Measurements from ENCODE around the gene JRKL. TPM values are rescaled to one million over a fixed set of nuclear protein-coding genes. Genes with fewer than 3 reads are reported as not detected.

The JRKL gene
- 7.7 and 8.6 TPM in 2 replicates for total RNA-seq

DNA sequence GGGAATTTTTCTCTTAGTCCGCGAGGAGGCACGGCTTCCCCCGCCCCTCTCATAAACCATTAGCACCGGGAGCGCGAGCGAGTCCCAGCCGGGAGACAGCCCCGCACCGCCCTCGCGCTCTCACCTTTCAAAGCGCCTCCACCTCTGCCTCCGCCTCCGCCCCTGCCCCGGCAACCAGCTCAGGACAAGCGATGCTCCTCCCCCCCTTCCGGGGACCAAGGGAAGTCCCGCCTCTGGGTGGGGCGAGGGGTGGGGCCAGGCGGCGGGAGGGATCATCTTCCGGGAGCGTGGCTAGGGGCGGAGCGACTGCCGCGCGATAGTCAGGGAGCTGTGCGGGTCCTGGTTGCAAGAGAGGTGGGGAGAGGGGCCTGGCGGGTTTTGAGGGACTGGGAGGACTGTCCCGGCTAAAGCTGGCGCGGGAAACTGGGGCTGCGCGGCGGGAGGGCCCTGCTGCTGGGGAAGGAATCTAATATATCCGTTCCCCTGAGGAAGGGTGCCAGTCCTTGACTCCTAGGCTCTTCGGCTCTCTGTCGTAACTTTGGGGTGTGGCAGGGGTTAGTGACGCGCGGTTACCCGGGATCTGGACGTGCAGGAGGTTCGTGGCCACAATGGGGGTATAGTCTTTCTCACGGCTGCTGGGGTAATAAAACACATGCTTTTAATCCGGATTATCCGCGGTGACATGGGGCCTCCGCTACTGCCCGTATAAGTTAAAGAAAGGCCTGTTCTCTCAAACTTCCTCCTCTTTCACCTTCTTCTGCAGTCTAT lies at the start of gene JRKL, which contains the start of gene CCDC82:
TSS of gene JRKL (plus strand) at position 294 of the 768 bp plus-strand sequence. CDS start 637 bp downstream, outside the sequence.
TSS of gene CCDC82 (minus strand) at position 193 of the 768 bp plus-strand sequence. CDS start 5,165 bp downstream, outside the sequence.
- intact Hi-C loops (cut with micrococcal nuclease): loop anchor here (1.0 to 5.0 kb wide), 11 partner anchors 49 to 1321 kb away; partner anchors contain the start of genes CEP57 and SESN3

DNA sequence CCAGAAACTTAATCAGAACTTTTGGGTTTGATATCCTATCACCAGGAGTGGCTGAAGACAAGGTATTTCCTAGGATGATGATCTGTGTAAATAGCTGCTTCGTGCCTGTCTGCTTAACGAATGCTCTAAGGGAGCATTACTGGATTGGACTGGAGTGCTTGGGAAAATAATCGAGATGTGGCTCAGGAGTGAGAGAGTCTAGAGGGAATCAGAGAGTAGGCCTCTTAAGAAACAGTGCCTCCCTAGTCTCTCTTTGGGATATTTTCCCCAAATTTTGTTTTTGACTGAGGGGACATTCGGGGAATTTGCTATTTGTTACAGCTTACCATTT lies 49.3 kb upstream of the JRKL start:
- intact Hi-C loops (cut with micrococcal nuclease): loop anchor here (10.0 kb wide), 1 partner anchor 416 kb away; the partner anchor contains the start of gene MTMR2

- intact Hi-C loops (cut with micrococcal nuclease): loop anchor here (1.0 to 10.0 kb wide), 5 partner anchors 48 to 417 kb away; partner anchors contain the start of genes CCDC82 and MTMR2
Observed at GRCh38 chr11:96341211-96342013, 48.4 kb upstream of the JRKL start.

GRCh38 chr11:96342014-96342960 lies 47.5 kb upstream of the JRKL start:
- intact Hi-C loops (cut with micrococcal nuclease): loop anchor here (1.0 to 10.0 kb wide), 4 partner anchors 99 to 417 kb away; partner anchors contain the start of gene MTMR2

- intact Hi-C loops (cut with micrococcal nuclease): loop anchor here (1.0 to 10.0 kb wide), 10 partner anchors 85 to 553 kb away; partner anchors contain the start of genes CEP57 and MTMR2
Observed at GRCh38 chr11:96342961-96343711, 46.7 kb upstream of the JRKL start, which contains the start of gene MAML2. TSS of gene MAML2 (minus strand) at chr11:96343195. CDS start at chr11:96341895, 1,300 bp downstream.

- intact Hi-C loops (cut with micrococcal nuclease): no loop called here
Observed at GRCh38 chr11:96356848-96357247, 33.0 kb upstream of the JRKL start.

- intact Hi-C loops (cut with micrococcal nuclease): no loop called here
Observed at GRCh38 chr11:96357794-96358193, 32.0 kb upstream of the JRKL start.

DNA sequence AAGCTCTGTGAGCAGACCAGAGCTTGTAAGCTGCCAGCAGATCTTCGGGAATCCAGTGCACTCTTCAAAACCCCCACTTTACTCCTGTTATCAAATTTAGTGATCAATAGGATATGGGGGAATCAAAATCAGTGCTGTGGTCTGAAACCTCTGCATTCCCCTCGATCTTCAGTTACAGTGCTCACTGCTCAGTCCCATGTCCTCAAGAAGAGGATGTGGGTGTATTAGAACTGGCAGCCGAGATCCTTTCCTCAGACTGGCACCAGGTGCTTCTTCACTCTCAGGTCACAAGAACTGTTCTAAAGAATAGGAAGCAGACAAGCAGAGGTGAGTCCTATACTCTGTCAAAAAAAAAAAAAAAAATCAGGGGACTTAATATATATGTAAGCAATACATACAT lies 31.5 kb upstream of the JRKL start:
- intact Hi-C loops (cut with micrococcal nuclease): no loop called here

GRCh38 chr11:96361778-96362177 lies 28.0 kb upstream of the JRKL start:
- intact Hi-C loops (cut with micrococcal nuclease): no loop called here

DNA sequence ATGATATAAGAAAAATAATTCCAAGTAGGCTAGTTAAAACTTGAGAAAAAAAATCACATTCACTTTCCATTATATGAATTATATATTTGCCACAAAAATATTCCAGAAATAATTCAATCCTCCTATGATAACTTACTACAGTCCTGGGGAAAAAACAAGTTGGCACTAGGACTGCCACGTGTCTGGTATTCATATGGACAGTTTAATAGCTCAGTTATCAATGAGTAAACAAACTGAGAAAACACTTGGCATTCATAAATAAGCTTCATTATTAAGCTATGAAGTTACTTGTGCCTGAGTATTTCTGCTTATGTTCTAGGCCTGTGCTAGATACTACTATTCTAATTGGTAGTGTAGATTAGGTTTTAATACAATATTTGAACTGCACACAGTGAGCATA lies 24.3 kb upstream of the JRKL start:
- intact Hi-C loops (cut with micrococcal nuclease): no loop called here

DNA sequence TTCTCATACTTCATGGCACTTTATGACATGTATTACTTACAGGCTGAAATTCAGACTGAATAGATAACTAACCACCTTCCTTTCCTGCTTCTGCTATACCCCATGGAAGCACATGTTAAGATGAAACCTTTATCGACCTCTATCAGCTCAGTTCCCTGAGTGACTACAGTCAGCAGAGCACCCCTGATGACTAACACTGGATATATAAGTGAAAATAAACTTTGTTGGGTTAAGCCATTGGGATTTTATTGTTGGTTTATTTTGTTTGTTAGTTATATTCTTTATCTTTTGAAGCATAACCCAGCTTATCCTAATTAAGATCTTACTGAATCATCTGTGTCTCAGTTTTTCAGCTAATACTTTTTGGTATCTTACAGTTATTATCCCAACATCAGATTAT lies 23.8 kb upstream of the JRKL start:
- intact Hi-C loops (cut with micrococcal nuclease): no loop called here

DNA sequence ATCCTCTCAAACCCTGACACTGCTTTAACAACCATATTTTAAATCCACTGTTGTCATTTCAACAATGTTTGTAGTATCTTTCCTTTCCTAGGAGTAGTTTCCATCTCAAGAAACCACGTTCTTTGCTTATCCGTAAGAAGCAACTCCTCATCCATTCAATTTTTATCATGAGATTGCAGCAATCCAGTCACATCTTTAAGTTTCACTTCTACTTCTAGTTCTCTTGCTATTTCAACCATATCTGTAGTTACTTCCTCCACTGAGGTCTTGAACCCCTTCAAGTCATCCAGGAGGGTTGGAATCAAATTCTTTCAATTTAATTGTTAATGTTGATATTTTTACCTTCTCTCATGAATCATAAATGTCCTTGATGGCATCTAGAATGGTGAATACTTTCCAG lies 22.5 kb upstream of the JRKL start:
- intact Hi-C loops (cut with micrococcal nuclease): no loop called here

DNA sequence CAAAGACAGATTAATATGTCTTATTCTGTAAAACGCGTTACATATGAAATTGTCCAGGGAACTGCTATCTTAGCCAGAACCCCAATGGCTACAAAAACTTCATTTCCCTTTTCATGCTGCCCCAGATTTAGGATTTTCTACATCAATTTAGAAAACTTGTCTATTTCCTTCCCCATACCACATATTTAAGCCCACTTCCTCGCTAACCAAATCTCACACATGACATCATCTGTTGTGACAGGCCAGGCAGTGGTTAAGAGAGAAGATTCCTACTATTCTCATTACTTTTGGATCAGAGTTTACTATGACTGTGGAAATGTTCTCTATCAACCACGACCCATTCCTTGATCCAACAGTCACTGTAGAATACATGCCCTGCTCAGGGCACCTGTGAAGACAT lies 16.0 kb upstream of the JRKL start:
- intact Hi-C loops (cut with micrococcal nuclease): no loop called here

DNA sequence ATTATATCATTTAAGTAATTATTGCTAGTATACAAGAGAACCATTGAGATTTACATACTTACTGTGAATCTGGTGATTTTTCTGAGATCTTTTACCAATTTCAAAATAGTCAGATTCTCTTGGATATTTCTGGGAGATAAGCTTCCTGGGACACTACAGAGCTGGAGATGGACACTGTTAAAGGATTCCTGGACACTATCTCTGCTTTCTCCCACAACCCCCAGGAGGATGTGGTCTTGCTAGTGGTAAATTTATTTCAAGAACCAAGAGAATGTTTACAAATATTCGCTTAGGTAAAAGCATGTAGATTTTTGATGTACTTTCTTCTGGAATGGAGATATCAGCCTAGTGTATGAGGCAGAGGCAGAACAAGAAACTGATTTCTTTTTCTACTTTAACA lies 13.0 kb upstream of the JRKL start:
- intact Hi-C loops (cut with micrococcal nuclease): no loop called here

DNA sequence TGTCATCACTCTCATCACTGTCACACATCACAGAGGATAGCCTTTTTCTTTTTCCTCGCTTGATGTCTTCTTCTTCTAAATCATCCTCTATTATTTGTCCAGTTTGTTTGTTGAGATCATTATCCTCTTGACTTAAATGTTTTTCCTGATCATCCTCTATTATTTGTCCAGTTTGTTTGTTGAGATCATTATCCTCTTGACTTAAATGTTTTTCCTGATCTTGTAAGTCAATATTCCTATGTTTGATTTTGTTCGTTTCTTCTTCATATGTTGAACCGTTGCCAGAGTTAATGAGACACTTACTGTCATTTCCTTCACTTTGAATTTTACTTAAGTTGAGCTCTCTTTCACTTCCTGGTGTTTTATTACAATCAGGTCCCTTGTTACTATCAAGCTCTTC lies 5.7 kb upstream of the JRKL start:
- intact Hi-C loops (cut with micrococcal nuclease): no loop called here

DNA sequence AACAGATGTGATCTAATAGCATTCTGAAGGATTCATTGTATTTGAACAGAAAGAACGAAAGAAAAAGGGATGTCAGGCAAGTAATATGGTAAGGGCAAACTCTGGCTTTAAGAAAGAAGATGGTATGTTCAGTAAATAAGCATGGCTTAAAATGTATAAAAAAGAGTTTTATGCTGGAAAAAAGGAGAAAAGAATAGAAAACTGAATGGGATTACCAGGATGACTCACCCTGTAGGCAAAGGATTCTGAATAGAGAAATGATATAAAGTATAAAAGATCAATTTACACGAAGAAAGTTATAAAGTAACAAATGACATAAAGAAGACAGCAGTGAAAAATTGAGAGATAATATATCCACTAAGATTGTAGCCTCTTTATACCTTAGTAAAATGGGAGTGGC lies 4.6 kb upstream of the JRKL start:
- intact Hi-C loops (cut with micrococcal nuclease): loop anchor here (5.0 kb wide), 1 partner anchor 128 kb away; no protein-coding TSS in a partner anchor

GRCh38 chr11:96388891-96389719 lies 708 bp upstream of the JRKL start:
- intact Hi-C loops (cut with micrococcal nuclease): loop anchor here (1.0 to 5.0 kb wide), 6 partner anchors 48 to 1238 kb away; partner anchors contain the start of genes CEP57 and SESN3

- intact Hi-C loops (cut with micrococcal nuclease): loop anchor here (1.0 to 5.0 kb wide), 5 partner anchors 148 to 1321 kb away; no protein-coding TSS in a partner anchor
Observed at GRCh38 chr11:96390488-96390792, 627 bp downstream of the JRKL start.

All from T-helper 2 cell treated with Interferon-gamma antibody and Interleukin-4, amounts not matched to agents 100 ng/mL and 5 ng/mL, for 36 hours (primary cell).